ENCODE data around the gene AEBP1. TPM values are rescaled to one million over a fixed set of nuclear protein-coding genes. Genes with fewer than 3 reads are reported as not detected.

Gene AEBP1
- total RNA-seq, 1 donor from 2014 or later = 64.1 TPM

DNA sequence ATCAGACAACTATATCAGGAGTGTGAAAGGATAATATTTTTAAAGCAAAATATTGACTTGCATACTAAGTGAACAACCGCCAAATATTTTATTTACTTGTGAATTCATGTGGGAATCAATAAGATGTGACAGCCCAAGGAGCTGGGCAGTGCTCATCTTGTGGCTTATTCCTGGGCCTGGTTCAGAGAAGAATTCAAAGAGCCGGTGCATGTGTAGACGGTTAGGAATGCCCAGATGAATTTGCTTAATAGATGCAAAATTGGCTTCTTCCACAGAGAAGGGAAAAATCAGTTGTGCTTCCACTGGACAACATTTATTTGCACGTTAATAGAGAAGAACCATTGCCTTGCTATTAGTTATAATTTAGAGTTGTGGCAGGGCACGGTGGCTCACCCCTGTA is 32.6 kb downstream of the AEBP1 start:
- no peak for DNase-seq (ENCODE audit: extremely low spot score, unreplicated experiment)
- H3K27me3 Mint-ChIP-seq = no peaks in the 10 kb centered on the region

DNA sequence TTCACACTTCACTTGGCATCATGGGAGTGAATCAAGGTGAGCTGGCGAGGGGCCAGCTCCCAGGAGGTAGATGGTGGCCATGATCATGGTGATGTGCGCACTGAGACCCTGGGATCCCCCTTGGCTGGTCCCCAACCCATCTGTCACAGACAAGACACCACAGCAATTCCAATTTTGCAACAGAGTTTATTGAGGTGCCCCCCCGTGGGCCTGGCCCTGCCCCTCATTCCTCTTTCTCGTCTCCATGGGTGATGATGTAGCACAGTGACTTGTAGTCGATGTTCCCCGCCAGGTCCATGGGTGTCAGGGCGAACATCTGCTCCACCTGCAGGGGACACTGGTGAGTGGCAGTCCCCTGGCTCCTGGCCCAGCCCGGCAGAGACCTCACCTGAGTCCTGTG is 34.6 kb downstream of the AEBP1 start:
- no peak for DNase-seq (ENCODE audit: extremely low spot score, unreplicated experiment)
- H3K4me3 Mint-ChIP-seq = no peak overlapping the region
- peaks cover 5% of the 10 kb centered on the region for H3K27me3 Mint-ChIP-seq
- no peaks in the 10 kb centered on the region for H3K4me1 Mint-ChIP-seq (ENCODE audit: unreplicated experiment)
- no peak overlapping the region for H3K27ac Mint-ChIP-seq
- H3K36me3 Mint-ChIP-seq = no peaks in the 10 kb centered on the region
- TF ChIP-seq, protein P1, sequence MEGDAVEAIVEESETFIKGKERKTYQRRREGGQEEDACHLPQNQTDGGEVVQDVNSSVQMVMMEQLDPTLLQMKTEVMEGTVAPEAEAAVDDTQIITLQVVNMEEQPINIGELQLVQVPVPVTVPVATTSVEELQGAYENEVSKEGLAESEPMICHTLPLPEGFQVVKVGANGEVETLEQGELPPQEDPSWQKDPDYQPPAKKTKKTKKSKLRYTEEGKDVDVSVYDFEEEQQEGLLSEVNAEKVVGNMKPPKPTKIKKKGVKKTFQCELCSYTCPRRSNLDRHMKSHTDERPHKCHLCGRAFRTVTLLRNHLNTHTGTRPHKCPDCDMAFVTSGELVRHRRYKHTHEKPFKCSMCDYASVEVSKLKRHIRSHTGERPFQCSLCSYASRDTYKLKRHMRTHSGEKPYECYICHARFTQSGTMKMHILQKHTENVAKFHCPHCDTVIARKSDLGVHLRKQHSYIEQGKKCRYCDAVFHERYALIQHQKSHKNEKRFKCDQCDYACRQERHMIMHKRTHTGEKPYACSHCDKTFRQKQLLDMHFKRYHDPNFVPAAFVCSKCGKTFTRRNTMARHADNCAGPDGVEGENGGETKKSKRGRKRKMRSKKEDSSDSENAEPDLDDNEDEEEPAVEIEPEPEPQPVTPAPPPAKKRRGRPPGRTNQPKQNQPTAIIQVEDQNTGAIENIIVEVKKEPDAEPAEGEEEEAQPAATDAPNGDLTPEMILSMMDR (conservative IDR thresholded peaks at IDR 0.05) = no peak
- no peaks in the 10 kb centered on the region for H3K9me3 Mint-ChIP-seq

More for the DNA sequence above, 32.6 kb downstream of the AEBP1 start:
- H3K4me1 Mint-ChIP-seq (ENCODE audit: unreplicated experiment) = peaks cover 6% of the 10 kb centered on the region
- TF ChIP-seq, protein P1 (conservative IDR thresholded peaks at IDR 0.05) = no peak
- H3K27ac Mint-ChIP-seq = no peak overlapping the region
- H3K36me3 Mint-ChIP-seq = no peaks in the 10 kb centered on the region
- no peaks in the 10 kb centered on the region for H3K9me3 Mint-ChIP-seq
- no peak overlapping the region for H3K4me3 Mint-ChIP-seq

DNA sequence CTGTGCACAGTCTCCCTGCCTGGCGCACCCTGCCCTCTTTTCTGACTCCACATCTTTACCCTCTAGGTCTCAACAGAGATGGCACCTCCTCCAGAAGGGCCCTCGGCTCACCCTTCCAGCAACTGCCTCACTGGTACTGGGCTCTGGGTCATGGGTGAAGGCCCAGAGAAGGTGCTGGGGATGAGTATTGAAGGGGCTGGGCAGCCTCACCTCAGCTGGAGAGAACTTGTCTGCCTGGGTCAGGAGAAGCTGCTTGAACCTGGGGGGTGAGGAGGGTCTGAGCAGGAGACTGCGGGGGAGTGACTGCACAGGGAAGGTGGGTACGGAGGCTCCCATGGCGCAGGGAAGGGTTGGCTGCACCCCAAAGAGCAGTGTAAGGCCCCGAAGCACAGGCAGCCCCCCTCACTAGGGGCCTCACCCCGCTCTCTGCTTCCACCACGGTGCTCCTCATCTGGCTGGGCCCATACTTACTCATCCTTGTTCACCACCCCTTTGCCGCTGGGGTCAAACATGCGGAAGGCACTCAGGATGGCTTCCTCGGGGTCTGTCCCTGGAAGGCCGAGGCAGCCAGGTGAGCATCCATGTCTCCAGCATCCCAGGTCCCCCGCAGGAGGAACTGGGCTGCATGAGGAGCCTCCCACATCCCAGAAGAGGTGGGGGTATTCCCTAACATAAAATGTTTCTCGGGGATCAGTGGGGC is 35.3 kb downstream of the AEBP1 start:
- TF ChIP-seq, protein P1 (conservative IDR thresholded peaks at IDR 0.05) = no peak
- Mint-ChIP-seq H3K4me3 (no peak overlapping the region), H3K4me1 (ENCODE audit: unreplicated experiment) (no peaks in the 10 kb centered on the region), H3K27ac (no peak overlapping the region), H3K36me3 (no peaks in the 10 kb centered on the region), H3K27me3 (peaks cover 9% of the 10 kb centered on the region), H3K9me3 (no peaks in the 10 kb centered on the region)
- DNase-seq (ENCODE audit: extremely low spot score, unreplicated experiment) = no peak

DNA sequence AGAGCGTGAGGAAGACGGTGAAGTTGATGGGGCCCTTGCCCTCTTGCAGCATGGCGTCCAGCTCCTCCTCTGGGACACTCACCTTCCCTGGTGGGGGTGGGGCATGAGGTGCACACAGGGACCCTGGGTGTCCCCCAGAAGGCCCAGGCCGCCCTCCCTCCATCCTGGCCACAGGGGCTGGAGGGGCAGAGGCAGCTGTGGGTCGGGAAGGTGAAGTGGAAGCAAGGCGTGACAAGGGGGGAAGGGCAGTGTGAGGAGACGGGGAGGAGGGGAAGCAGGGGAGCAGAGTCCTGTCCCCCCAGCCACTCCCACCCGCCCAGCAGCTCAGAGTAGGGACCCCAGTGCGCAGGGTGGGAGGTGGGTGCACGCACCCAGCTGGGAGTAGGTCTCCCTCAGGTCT is 36.2 kb downstream of the AEBP1 start:
- no peak for DNase-seq (ENCODE audit: extremely low spot score, unreplicated experiment)
- H3K9me3 Mint-ChIP-seq = no peaks in the 10 kb centered on the region
- no peak overlapping the region for H3K27ac Mint-ChIP-seq
- peaks cover 13% of the 10 kb centered on the region for H3K27me3 Mint-ChIP-seq
- TF ChIP-seq, protein P1 (conservative IDR thresholded peaks at IDR 0.05) = no peak
- H3K4me1 Mint-ChIP-seq (ENCODE audit: unreplicated experiment) = no peaks in the 10 kb centered on the region
- H3K4me3 Mint-ChIP-seq = no peak overlapping the region
- H3K36me3 Mint-ChIP-seq = no peaks in the 10 kb centered on the region

DNA sequence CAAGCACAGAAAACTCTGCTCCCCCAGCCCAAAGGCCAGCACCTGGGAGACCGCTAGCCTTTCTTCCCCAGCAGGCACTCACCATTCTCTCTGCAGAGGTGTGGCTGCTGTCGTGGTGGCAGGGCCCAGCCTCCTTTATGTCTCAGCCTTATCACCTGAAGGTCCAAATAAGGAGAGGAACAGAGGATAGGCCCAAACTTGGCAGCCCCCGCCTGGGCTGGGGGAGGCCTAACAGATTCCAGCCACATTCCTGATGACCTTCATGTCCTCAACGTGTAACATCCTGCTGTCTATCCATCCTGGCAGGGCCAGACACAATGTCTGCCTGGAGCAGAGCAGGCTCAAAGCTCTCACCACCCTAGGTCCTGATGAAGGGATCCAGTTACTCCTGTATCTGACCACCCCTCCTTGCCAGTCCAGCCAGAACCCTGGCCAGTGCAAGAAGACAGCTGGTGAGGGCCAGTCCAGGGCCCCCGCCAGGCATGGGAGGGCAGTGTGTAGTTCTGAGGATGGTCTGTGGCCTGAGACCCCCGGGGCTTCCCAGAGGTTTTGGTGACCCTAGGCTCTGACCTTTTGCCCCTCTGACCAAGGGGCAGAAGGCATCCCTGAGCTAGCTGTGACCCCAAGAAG is 37.2 kb downstream of the AEBP1 start, which contains the start of gene MYL7:
Gene MYL7, minus strand, starts transcription at position 112 of the 630 bp plus-strand sequence. Its CDS starts 27 bp downstream, at position 85.
- Mint-ChIP-seq H3K27me3 (peaks cover 13% of the 10 kb centered on the region), H3K9me3 (no peaks in the 10 kb centered on the region), H3K27ac (no peak within 1 kb of the TSS), H3K4me1 (ENCODE audit: unreplicated experiment) (no peaks in the 10 kb centered on the region), H3K4me3 (no peak within 1 kb of the TSS), H3K36me3 (no peaks in the 10 kb centered on the region)
- TF ChIP-seq, protein P1 (conservative IDR thresholded peaks at IDR 0.05) = no peak
- no peak for DNase-seq (ENCODE audit: extremely low spot score, unreplicated experiment)

Measured in type B pancreatic cell (in vitro differentiated cells).